GM20000 (cell line): ENCODE measurements around the gene MFAP5.
"Not testable (repeated sequence)": the region's sequence is repeated elsewhere in the genome, so short reads cannot be mapped to it uniquely, and the experiment has no call there.

Experiments
- DNase-seq: peaks from one replicate; pipeline ENCODE4 v3.0.0; 2012; ENCODE audit warnings: low spot score
- CTCF ChIP-seq: IDR thresholded peaks from 2 replicates; pipeline ENCODE4 v1.5.1; 2012; ENCODE audit warnings: mild to moderate bottlenecking, control low read depth; ENCODE audit errors: extremely low read depth, missing control alignments

Gene MFAP5

GRCh38 chr12:8628731-8629130, 33.9 kb downstream of the MFAP5 start:
- no peak for TF ChIP-seq CTCF
- DNase-seq = no peak

- not testable (repeated sequence) for DNase-seq
These were observed 37.9 kb downstream of the MFAP5 start for GRCh38 chr12:8624750-8625149.

- TF ChIP-seq CTCF = no peak
- DNase-seq = no peak
These were observed 40.0 kb downstream of the MFAP5 start for GRCh38 chr12:8622646-8623045.

- TF ChIP-seq CTCF = no peak
- no peak for DNase-seq
These were observed 47.4 kb downstream of the MFAP5 start for GRCh38 chr12:8615206-8615605.

- not testable (repeated sequence) for DNase-seq
These were observed 48.7 kb downstream of the MFAP5 start for GRCh38 chr12:8613881-8614280.

GRCh38 chr12:8612629-8613028, 50.0 kb downstream of the MFAP5 start, which contains the start of gene AICDA:
TSS of gene AICDA (minus strand) at chr12:8612859. CDS start at chr12:8612767, 92 bp downstream.
- no peak for TF ChIP-seq CTCF
- peak; percentile 30 for DNase-seq

GRCh38 chr12:8609061-8609570, 53.5 kb downstream of the MFAP5 start:
- peak; percentile 63 for DNase-seq
- peak; percentile 68 for TF ChIP-seq CTCF

GRCh38 chr12:8606890-8607289, 55.7 kb downstream of the MFAP5 start:
- no peak for DNase-seq
- no peak for TF ChIP-seq CTCF

- TF ChIP-seq CTCF = no peak
- no peak for DNase-seq
These were observed 57.6 kb downstream of the MFAP5 start for GRCh38 chr12:8605057-8605456.
